Measurements from ENCODE around the gene BTBD9. TPM values are rescaled to one million over a fixed set of nuclear protein-coding genes. Genes with fewer than 3 reads are reported as not detected.
"Not testable (repeated sequence)": the region's sequence is repeated elsewhere in the genome, so short reads cannot be mapped to it uniquely, and the experiment has no call there.

BTBD9 gene
- total RNA-seq, 2 donors from 2014 or later = 16.3 to 22.9 TPM

GRCh38 chr6:38425788-38426488, 213.8 kb downstream of the BTBD9 start:
- DNase-seq (ENCODE audit: low spot score); intact Hi-C loops (cut with DNase I): not testable (repeated sequence)

- no peak for DNase-seq (ENCODE audit: low spot score)
- intact Hi-C loops (cut with DNase I) = no loop called here
Observed at GRCh38 chr6:38423746-38424145, 216.0 kb downstream of the BTBD9 start.

DNA sequence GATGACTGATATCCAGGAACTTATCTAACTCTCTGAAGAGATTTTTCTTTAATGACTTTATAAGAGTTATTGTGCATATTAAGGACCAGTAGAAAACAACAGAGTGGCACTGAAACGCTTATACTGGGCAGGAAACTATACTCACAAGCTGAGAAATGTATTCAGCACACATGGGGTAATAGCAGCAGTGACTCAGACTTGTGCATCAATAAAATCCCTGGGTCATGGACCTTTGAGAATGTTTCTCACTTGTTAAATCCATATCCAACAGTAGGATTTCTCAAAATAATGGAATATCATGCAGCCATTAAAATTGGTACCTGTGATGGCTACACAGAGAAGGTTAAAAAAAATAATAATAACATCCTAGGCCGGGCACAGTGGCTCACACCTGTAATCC, 219.5 kb downstream of the BTBD9 start:
- intact Hi-C loops (cut with DNase I) = no loop called here
- no peak for DNase-seq (ENCODE audit: low spot score)

DNA sequence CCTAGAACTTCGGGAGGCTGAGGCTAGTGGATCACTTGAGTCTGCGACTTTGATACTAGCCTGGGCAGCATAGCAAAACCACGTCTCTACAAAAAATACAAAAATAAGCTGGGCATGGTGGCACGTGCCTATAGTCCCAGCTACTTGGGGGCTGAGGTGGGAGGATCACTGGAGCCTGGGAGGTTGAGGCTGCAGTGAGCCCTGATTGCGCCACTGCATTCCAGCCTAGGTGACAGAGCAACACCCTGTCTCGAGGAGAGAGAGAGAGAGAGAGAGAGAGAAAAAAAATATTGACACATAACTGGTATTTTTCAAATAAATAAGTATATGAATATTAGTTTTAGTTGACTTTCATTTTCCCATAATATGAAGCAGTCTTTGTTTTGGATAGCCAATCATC, 222.2 kb downstream of the BTBD9 start:
- intact Hi-C loops (cut with DNase I) = no loop called here

GRCh38 chr6:38415231-38416005, 224.3 kb downstream of the BTBD9 start:
- DNase-seq (ENCODE audit: low spot score) = no peak

More for the DNA sequence above, 222.2 kb downstream of the BTBD9 start:
- no peak for DNase-seq (ENCODE audit: low spot score)

GRCh38 chr6:38413102-38413800, 226.5 kb downstream of the BTBD9 start:
- DNase-seq (ENCODE audit: low spot score) = no peak
- intact Hi-C loops (cut with DNase I) = no loop called here

More at GRCh38 chr6:38415231-38416005, 224.3 kb downstream of the BTBD9 start:
- intact Hi-C loops (cut with DNase I) = no loop called here

DNA sequence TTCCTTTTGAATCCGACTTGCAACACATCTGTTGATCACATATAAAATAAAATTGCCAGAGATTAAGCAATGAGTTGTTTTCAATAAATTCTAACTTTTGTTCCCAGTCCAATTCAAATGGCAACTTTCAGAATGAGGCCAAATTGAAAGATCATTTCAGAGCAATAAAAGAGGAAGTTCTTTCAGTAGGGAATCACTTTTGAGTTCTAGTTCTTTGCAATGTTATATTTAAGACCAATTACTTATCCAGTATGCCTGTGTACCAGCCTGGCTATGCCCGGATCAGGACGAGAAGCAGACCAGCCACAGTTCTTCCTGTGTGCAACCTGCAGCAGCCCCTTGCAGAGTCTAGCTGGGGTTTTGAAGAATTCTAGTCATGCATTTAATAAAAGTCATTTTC, 232.5 kb downstream of the BTBD9 start:
- intact Hi-C loops (cut with DNase I) = no loop called here
- no peak for DNase-seq (ENCODE audit: low spot score)

DNA sequence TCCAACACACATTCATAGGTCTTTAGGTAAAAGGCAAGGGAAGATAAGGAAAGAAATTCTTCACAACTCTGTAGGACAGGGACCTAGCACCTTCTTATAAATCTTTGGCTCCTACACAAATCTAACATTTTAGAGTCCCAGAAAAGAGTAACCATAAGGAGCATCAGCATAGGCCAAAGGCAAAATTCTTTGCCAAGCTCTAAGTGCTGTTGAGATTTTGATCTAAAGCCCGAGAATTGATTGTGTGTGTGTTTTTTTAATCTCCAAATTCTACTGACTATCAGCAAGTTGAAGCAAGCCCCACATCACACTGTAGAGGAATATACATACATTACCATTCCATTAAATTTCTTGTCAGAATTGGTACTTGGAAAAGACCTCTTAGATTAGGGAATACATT, 233.6 kb downstream of the BTBD9 start:
- no peak for DNase-seq (ENCODE audit: low spot score)
- intact Hi-C loops (cut with DNase I) = no loop called here

GRCh38 chr6:38404900-38405556, 234.7 kb downstream of the BTBD9 start:
- DNase-seq (ENCODE audit: low spot score) = no peak
- intact Hi-C loops (cut with DNase I) = no loop called here

- DNase-seq (ENCODE audit: low spot score) = no peak
- intact Hi-C loops (cut with DNase I) = no loop called here
Observed at GRCh38 chr6:38404355-38404754, 235.4 kb downstream of the BTBD9 start.

DNA sequence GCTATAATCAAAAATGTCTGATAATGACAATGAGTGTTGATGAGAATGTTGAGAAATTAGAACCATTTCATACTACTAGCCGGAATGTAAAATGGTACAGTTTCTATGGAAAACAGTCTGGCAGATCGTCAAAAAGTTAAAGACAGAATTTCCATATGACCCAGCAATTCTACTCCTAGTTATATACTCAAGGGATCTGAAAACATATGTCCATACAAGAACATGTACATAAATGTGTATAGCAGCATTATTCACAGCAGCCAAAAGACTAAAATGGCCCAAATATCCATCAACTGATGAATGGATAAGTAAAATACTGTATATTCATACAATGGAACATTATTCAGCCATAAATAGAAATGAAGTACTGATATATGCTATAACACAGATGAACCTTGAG, 236.2 kb downstream of the BTBD9 start:
- intact Hi-C loops (cut with DNase I) = no loop called here

DNA sequence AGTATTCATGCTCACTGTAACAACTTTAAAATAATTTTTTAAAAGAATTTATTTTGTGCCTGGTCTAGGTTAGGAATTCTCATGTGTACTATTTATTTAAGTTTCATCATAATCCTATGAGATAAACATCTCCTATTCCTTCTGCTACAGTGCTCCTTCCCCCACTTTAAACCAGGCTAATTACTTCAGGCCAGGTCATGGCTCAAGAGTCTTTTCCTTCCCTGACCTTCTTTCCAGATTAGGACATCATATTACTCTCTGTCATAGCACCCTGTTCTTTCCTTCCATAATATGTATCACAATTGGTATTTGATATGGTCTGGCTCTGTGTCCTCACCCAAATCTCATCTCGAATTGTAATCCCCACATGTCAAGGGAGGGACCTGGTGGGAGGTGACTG, 239.0 kb downstream of the BTBD9 start:
- DNase-seq (ENCODE audit: low spot score) = no peak

More for the DNA sequence above, 236.2 kb downstream of the BTBD9 start:
- DNase-seq (ENCODE audit: low spot score) = no peak

DNA sequence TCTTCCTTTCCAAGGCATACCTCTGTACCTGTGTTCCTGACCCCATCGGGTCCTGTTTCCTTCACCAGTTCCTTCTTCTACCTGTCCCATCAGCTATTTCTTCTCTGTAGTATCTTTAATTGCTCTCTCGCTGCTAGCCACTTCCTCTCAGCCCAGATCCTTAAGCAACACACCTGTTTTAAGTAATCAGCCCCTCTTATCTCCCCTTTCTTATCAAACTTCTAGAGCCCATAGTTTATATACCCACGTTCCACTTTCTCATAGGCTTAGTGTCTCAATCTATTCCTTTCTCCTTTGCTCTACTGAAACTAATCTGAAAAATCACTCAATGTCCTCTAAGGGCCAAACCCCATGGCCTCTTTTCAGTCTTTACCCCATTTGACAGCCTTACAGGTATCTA, 239.6 kb downstream of the BTBD9 start:
- intact Hi-C loops (cut with DNase I) = no loop called here
- no peak for DNase-seq (ENCODE audit: low spot score)

More for the DNA sequence above, 239.0 kb downstream of the BTBD9 start:
- intact Hi-C loops (cut with DNase I) = no loop called here

- no peak for DNase-seq (ENCODE audit: low spot score)
- intact Hi-C loops (cut with DNase I) = no loop called here
Observed at GRCh38 chr6:38396209-38396608, 243.5 kb downstream of the BTBD9 start.

- intact Hi-C loops (cut with DNase I) = no loop called here
- DNase-seq (ENCODE audit: low spot score) = no peak
Observed at GRCh38 chr6:38393986-38394385, 245.7 kb downstream of the BTBD9 start.

- no peak for DNase-seq (ENCODE audit: low spot score)
- intact Hi-C loops (cut with DNase I) = no loop called here
Observed at GRCh38 chr6:38391626-38392579, 247.8 kb downstream of the BTBD9 start.

GRCh38 chr6:38391206-38391605, 248.5 kb downstream of the BTBD9 start:
- DNase-seq (ENCODE audit: low spot score) = no peak
- intact Hi-C loops (cut with DNase I) = no loop called here

GRCh38 chr6:38389875-38390274, 249.9 kb downstream of the BTBD9 start:
- intact Hi-C loops (cut with DNase I) = no loop called here
- no peak for DNase-seq (ENCODE audit: low spot score)

GRCh38 chr6:38387971-38388370, 251.8 kb downstream of the BTBD9 start:
- no peak for DNase-seq (ENCODE audit: low spot score)
- intact Hi-C loops (cut with DNase I) = no loop called here

Measured in posterior vena cava (tissue), 2 donors.